ENCODE data around the gene CD22.

DNA sequence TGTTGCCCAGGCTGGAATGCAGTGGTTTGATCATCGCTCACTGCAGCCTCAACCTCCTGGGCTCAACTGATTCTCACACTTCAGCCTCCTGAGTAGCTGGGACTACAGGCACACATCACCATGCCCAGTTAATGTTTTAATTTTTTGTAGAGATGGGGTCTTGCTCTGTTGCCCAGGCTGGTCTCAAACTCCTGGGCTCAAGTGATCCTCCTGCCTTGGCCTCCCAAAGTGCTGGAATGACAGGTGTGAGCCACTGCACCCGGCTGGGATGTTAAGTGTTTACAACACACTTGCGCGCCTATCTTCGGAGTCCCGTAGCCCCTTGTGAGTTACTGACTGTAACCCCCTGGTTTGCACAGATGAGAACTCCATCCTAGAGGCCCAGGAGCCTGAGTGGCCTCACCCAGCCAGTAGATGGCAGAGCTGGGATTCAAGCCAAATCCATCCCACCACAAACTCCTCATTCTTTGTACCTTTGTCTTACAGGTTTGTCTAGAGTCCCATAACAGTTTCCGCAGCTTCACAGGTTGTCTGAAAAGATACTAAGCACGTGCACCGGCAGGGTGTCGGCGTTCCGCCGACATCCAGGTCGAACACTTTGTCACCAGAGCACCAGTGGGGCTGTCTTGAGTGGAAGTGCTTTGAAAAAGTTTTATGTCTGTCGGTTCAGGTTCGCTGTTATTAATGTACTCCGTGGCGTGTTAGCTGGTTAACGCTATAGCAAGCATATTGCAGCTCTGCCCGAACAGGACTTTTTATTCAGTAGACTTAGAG, 22.3 kb upstream of the CD22 start:
- no peak for TF ChIP-seq CTCF (IDR thresholded peaks at IDR 0.05)
- TF ChIP-seq POLR2A (IDR thresholded peaks at IDR 0.05): no peak

Measured in tibial nerve (tissue), 3 donors.